PC-9 (cell line): Measurements from ENCODE around the gene ARHGAP32. TPM values are rescaled to one million over a fixed set of nuclear protein-coding genes. Genes with fewer than 3 reads are reported as not detected.

Source experiments
- BruUV-seq: library from RNA; stranded (reverse); fragments of 400-500 nt; replicated peaks from 2 replicates; lab custom pipeline; 2021; lab: Mats Ljungman, UMichigan
- CTCF ChIA-PET: fragments of 300-600 bp; sonication (Branson Sonifier 250); formaldehyde crosslinking; loops from one replicate; lab custom pipeline; 2022; ENCODE audit warnings: antibody characterized with exemption; lab: Charles Lee
- POLR2A ChIA-PET: fragments of 300-600 bp; sonication (Branson Sonifier 250); formaldehyde crosslinking; loops from one replicate; lab custom pipeline; 2022; ENCODE audit warnings: antibody characterized with exemption; ENCODE audit not compliant: unreplicated experiment; lab: Charles Lee
- DNase-seq, 2 experiments: peaks; one replicate each; pipeline versions ENCODE4 v3.0.0 to v3.0.0-alpha.2; 2015 to 2022; ENCODE audit warnings: mixed read lengths in 1 of 2
- H2AFZ ChIP-seq: fragments of 200-600 bp; sonication (generic); 2 replicates; pipeline ENCODE4 v1.8.1; 2017; ENCODE audit warnings: antibody characterized with exemption
- H3F3A ChIP-seq: fragments of 200-600 bp; sonication (generic); 2 replicates; pipeline ENCODE4 v1.8.1; 2017; ENCODE audit warnings: antibody characterized with exemption, mild to moderate bottlenecking, low read depth; ENCODE audit not compliant: insufficient read depth
- H3K27ac ChIP-seq: fragments of 200-600 bp; sonication (generic); 2 replicates; pipeline ENCODE4 v1.6.1; 2016; ENCODE audit warnings: mixed run types
- H3K27me3 ChIP-seq: fragments of 200-600 bp; sonication (generic); 2 replicates; pipeline ENCODE4 v1.6.1; 2016; ENCODE audit warnings: low read depth, mixed run types; ENCODE audit not compliant: insufficient read depth
- H3K36me3 ChIP-seq: fragments of 200-600 bp; sonication (generic); 2 replicates; pipeline ENCODE4 v1.6.1; 2016; ENCODE audit warnings: low read depth, mixed run types
- H3K4me1 ChIP-seq: fragments of 200-600 bp; sonication (generic); replicated peaks from 2 replicates; pipeline ENCODE4 v1.6.1; 2016; ENCODE audit warnings: mixed run types; ENCODE audit not compliant: insufficient read depth
- H3K4me2 ChIP-seq: fragments of 200-600 bp; sonication (generic); 2 replicates; pipeline ENCODE4 v1.6.1; 2017; ENCODE audit warnings: mixed run types
- H3K4me3 ChIP-seq: fragments of 200-600 bp; sonication (generic); 2 replicates; pipeline ENCODE4 v1.6.1; 2016; ENCODE audit warnings: mixed run types
- H3K79me2 ChIP-seq: fragments of 200-600 bp; sonication (generic); 2 replicates; pipeline ENCODE4 v1.6.1; 2017; ENCODE audit warnings: low read depth, mixed run types
- H3K9me2 ChIP-seq: fragments of 200-600 bp; sonication (generic); 2 replicates; pipeline ENCODE4 v1.8.1; 2017; ENCODE audit warnings: mild to moderate bottlenecking; ENCODE audit not compliant: insufficient read depth
- H3K9me3 ChIP-seq: fragments of 200-600 bp; sonication (generic); 2 replicates; pipeline ENCODE4 v1.8.1; 2016; ENCODE audit warnings: low read depth; ENCODE audit not compliant: insufficient read depth
- H4K20me1 ChIP-seq: fragments of 200-600 bp; sonication (generic); 2 replicates; pipeline ENCODE4 v1.8.1; 2017; ENCODE audit not compliant: insufficient read depth
- CTCF ChIP-seq: fragments of 200-600 bp; sonication (generic); conservative IDR thresholded peaks from 2 replicates; pipeline ENCODE4 v1.6.1; 2017; ENCODE audit warnings: mixed run types, antibody characterized with exemption, mild to moderate bottlenecking, moderate library complexity
- EZH2 ChIP-seq: fragments of 200-600 bp; sonication (generic); IDR thresholded peaks from 2 replicates; pipeline ENCODE4 v1.8.0; 2017; ENCODE audit warnings: antibody characterized with exemption, low read depth
- intact Hi-C: fragments of 100-400 bp; cut with micrococcal nuclease; formaldehyde crosslinking; loops from one replicate; pipeline ENCODE4 v1.10.0; 2022; ENCODE audit not compliant: unreplicated experiment
- total RNA-seq: library from RNA; stranded (reverse); gene quantifications from 2 replicates; pipeline ENCODE4 v1.2.3, GENCODE V29; 2021

The ARHGAP32 gene
- total RNA-seq, 1 experiment from 2014 or later = 35.1 TPM

DNA sequence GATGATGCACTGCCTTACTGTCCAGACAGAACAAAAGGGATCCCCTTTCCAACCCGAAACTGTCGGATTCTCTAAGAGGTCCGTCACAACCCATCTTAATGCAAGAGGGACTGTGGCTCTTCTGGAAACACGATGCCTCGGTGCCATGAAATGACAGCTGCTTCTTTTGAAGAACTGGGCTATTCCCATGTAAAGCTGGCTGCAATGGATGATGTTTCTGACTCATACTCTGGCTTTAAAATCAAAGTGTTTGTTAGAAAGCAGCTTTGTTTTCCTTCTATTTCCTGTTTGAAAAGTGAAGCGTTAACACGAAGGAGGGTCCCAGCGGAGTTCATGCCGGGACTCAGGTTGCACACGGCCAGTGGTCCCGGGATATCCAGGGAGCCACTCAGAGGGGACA lies 252.5 kb downstream of the ARHGAP32 start:
- Histone ChIP-seq H3K4me3 (no peak overlapping the region), H3K27me3 (peaks cover 34% of the 10 kb centered on the region), H3K9me2 (no peaks in the 10 kb centered on the region), H4K20me1 (no peaks in the 10 kb centered on the region), H3K9me3 (no peaks in the 10 kb centered on the region), H2AFZ (no peak overlapping the region), H3K79me2 (no peaks in the 10 kb centered on the region), H3K4me1 (no peaks in the 10 kb centered on the region), H3K27ac (no peak overlapping the region), H3K36me3 (no peaks in the 10 kb centered on the region), H3K4me2 (no peak overlapping the region), H3F3A (no peaks in the 10 kb centered on the region)
- intact Hi-C loops = no loop called here
- TF ChIP-seq CTCF (no peak), EZH2 (no peak)
- BruUV-seq = no TSS peak
- POLR2A ChIA-PET = interaction anchor here (0.6 kb wide), 1 partner anchor 792 kb away, joined by 3 read pairs; no protein-coding TSS in a partner anchor
- CTCF ChIA-PET = no interaction called here
- no peak for DNase-seq

DNA sequence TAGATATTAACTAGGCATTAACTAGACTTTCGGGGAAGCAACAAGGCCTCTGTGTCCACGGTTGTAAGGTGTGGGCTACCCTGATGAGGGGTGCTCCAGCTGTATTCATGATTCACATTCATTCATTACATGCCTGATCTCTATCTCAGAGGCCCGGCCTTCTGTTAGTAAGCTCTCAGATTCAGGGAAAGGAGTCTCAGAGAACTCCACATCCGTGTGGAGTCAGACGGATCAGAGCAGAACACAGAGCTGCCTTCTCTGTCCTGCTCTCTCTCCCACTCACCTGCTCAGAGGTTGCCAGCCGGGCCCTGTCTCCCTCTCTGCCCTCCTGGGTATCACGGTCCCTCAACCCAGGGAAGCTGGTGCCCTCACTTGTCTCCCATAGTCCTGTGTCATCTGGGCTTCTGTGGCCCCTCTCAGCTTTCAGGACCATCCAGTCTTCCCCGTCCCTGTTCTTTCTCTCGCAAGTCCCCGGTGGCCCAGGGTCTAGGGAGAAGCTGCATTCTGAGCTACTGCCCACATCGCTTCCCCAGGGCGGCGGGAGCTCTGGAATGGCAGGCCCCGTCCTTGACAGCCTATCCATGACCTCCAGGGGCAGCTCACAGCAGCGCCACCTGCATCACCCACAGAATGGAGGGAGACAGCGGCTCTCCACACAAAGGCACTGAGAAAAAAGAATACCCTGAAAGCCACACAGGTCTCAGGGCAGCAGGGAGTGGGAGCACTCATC lies 253.8 kb downstream of the ARHGAP32 start:
- Histone ChIP-seq H3K27me3 (peaks cover 36% of the 10 kb centered on the region), H3K79me2 (no peaks in the 10 kb centered on the region), H3F3A (no peaks in the 10 kb centered on the region), H3K9me2 (no peaks in the 10 kb centered on the region), H3K27ac (no peak overlapping the region), H3K4me2 (no peak overlapping the region), H3K36me3 (no peaks in the 10 kb centered on the region), H3K4me3 (no peak overlapping the region), H2AFZ (no peak overlapping the region), H3K4me1 (no peaks in the 10 kb centered on the region), H4K20me1 (no peaks in the 10 kb centered on the region), H3K9me3 (no peaks in the 10 kb centered on the region)
- ChIA-PET POLR2A (no interaction called here), CTCF (no interaction called here)
- no peak for DNase-seq
- no TSS peak for BruUV-seq
- intact Hi-C loops = no loop called here
- no peak for TF ChIP-seq CTCF
- no peak for TF ChIP-seq EZH2

DNA sequence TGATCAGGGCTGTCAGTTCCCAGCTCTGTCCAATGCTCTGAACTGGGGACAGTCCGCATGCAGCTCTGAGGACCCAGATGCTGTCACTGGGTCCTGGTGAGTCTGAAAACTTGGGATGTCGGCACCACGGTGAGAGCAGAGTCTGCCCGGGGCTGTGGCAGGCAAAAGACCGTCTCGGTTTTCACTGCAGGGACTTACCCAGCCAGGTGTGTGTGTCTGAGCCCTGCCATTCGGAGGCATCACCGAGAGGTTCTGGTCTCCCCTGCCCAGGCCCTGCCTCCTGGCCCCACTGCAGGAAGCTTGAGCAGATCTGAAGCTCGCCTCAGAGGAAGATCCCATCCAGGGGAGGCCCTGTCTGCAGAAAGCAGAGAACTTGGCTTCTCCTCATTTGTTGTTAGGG lies 254.6 kb downstream of the ARHGAP32 start:
- Histone ChIP-seq H3K4me3 (no peak overlapping the region), H2AFZ (no peak overlapping the region), H3K36me3 (no peaks in the 10 kb centered on the region), H3K9me3 (no peaks in the 10 kb centered on the region), H3K27ac (no peak overlapping the region), H4K20me1 (no peaks in the 10 kb centered on the region), H3K4me2 (no peak overlapping the region), H3F3A (no peaks in the 10 kb centered on the region), H3K79me2 (no peaks in the 10 kb centered on the region), H3K4me1 (no peaks in the 10 kb centered on the region), H3K9me2 (no peaks in the 10 kb centered on the region), H3K27me3 (peaks cover 36% of the 10 kb centered on the region)
- BruUV-seq = no TSS peak
- ChIA-PET CTCF (no interaction called here), POLR2A (no interaction called here)
- intact Hi-C loops = no loop called here
- TF ChIP-seq EZH2 = no peak
- no peak for TF ChIP-seq CTCF
- no peak for DNase-seq
